H1 (cell line): ENCODE data around the gene KLHL30. TPM values are rescaled to one million over a fixed set of nuclear protein-coding genes. Genes with fewer than 3 reads are reported as not detected.

Experiments
- BRCA1 ChIP-seq: IDR thresholded peaks from 2 replicates; pipeline ENCODE4 v1.6.1; 2012; ENCODE audit warnings: low read depth, low read length, improper control_type of control experiment
- CBX5 ChIP-seq: fragments of 300-800, 300-1000 bp; sonication (generic); IDR thresholded peaks from 2 replicates; pipeline ENCODE4 v1.7.1; 2016; ENCODE audit warnings: antibody characterized with exemption, low read length, low read depth
- CBX8 ChIP-seq: fragments of 300-800, 300-1000 bp; sonication (generic); IDR thresholded peaks from 2 replicates; pipeline ENCODE4 v1.7.1; 2016; ENCODE audit warnings: low read depth, low read length, borderline replicate concordance
- CEBPB ChIP-seq: IDR thresholded peaks from 2 replicates; pipeline ENCODE4 v1.6.1; 2012; ENCODE audit warnings: low read depth, low read length
- HDAC2 ChIP-seq, 2 experiments: fragments of 300-600 bp in 1 of 2; sonication (generic) in 1 of 2; IDR thresholded peaks; 2 replicates each; pipeline ENCODE4 v1.6.1; 2011 to 2012; ENCODE audit warnings: low read depth in 2 of 2, low read length in 2 of 2, mild to moderate bottlenecking in 2 of 2, moderate library complexity in 2 of 2, borderline replicate concordance in 1 of 2, inconsistent platforms in 1 of 2
- JUN ChIP-seq: IDR thresholded peaks from 2 replicates; pipeline ENCODE4 v1.6.1; 2011; ENCODE audit warnings: low read depth, mild to moderate bottlenecking, improper control_type of control experiment, low read length
- JUND ChIP-seq: IDR thresholded peaks from 2 replicates; pipeline ENCODE4 v1.6.1; 2011; ENCODE audit warnings: mild to moderate bottlenecking, improper control_type of control experiment, low read length
- RFX5 ChIP-seq: IDR thresholded peaks from 2 replicates; pipeline ENCODE4 v1.6.1; 2011; ENCODE audit warnings: low read depth, low read length, improper control_type of control experiment, borderline replicate concordance
- SIN3A ChIP-seq, 2 experiments: IDR thresholded peaks in 1 of 2; conservative IDR thresholded peaks in 1 of 2; 2 replicates each; pipeline ENCODE4 v1.6.1; 2011 to 2012; ENCODE audit warnings: low read length in 2 of 2, improper control_type of control experiment in 1 of 2, low read depth in 1 of 2, mild to moderate bottlenecking in 1 of 2
- SIX5 ChIP-seq: IDR thresholded peaks from 2 replicates; pipeline ENCODE4 v1.6.1; 2011; ENCODE audit warnings: mild to moderate bottlenecking, low read depth, low read length
- TAF7 ChIP-seq: optimal IDR thresholded peaks from 2 replicates; pipeline ENCODE3; 2011; ENCODE audit warnings: low read depth, mild to moderate bottlenecking, inconsistent platforms, low read length, moderate library complexity, borderline replicate concordance
- polyA plus RNA-seq, 7 experiments: library from polyadenylated mRNA; depleted of rRNA in 3 of 7; stranded (reverse) in 5 of 7; unstranded in 2 of 7; fragments of >200 nt in 5 of 7; fragments of 200-250 nt in 2 of 7; gene quantifications; 1 replicate in 5 of 7; 2 replicates in 1 of 7; 4 replicates in 1 of 7; pipeline versions ENCODE4 v1.2.1 to v1.2.3, GENCODE V29; 2011 to 2013; ENCODE audit warnings: missing spikeins in 2 of 7, mixed read lengths in 2 of 7
- total RNA-seq: library from RNA; stranded (reverse); fragmentation: NEBNext Ultra II Directional; extraction: Animal tissue kit (Norgen Biotek cat#: 25700); gene quantifications from 2 replicates; pipeline ENCODE4 v1.2.1, GENCODE V29; 2021

KLHL30 gene
- total and polyA plus RNA-seq, 2 of the 8 experiments (the other 6 are each of a cell fraction or from before 2014, with no cell fraction given), result not detected

- TF ChIP-seq CBX8 (no peak), JUND (no peak), TAF7 (no peak), HDAC2 (IDR thresholded peaks at IDR 0.05; ENCODE audit: borderline replicate concordance in 1 of 2, low read depth in 2 of 2, low read length in 2 of 2) (no peak), SIX5 (no peak), BRCA1 (no peak), RFX5 (no peak), SIN3A (conservative IDR thresholded peaks at IDR 0.05 in 1 of 2, IDR thresholded peaks at IDR 0.05 in 1 of 2; ENCODE audit: low read depth in 1 of 2, low read length in 2 of 2) (no peak), CEBPB (no peak), JUN (no peak), CBX5 (no peak)
These were observed 13.2 kb upstream of the KLHL30 start (continued) for GRCh38 chr2:238125127-238125885.
